GM12891 (cell line): ENCODE measurements around the gene TTC28.

ENCODE experiments used
- PAX5 ChIP-seq: IDR thresholded peaks from 2 replicates; pipeline ENCODE4 v1.6.1; 2011; ENCODE audit warnings: low read length, moderate library complexity, mild to moderate bottlenecking; ENCODE audit not compliant: insufficient read depth, severe bottlenecking
- POLR2A ChIP-seq: IDR thresholded peaks from 2 replicates; pipeline ENCODE4 v1.6.1; 2011; ENCODE audit warnings: low read depth, low read length, control low read depth
- POLR2AphosphoS5 ChIP-seq: IDR thresholded peaks from 2 replicates; pipeline ENCODE4 v1.6.1; 2011; ENCODE audit warnings: low read depth, low read length, control low read depth
- SPI1 ChIP-seq: IDR thresholded peaks from 2 replicates; pipeline ENCODE4 v1.6.1; 2011; ENCODE audit warnings: low read depth, low read length, control low read depth
- TAF1 ChIP-seq: IDR thresholded peaks from 2 replicates; pipeline ENCODE4 v1.6.1; 2011; ENCODE audit warnings: low read depth, low read length, control low read depth

GRCh38 chr22:28464127-28464526, 215.5 kb downstream of the TTC28 start:
- TF ChIP-seq POLR2A = no peak
- TF ChIP-seq POLR2AphosphoS5 = no peak
- no peak for TF ChIP-seq TAF1
- TF ChIP-seq SPI1 = no peak
- TF ChIP-seq PAX5 = no peak
